ENCODE data around the gene SPSB4.

SPSB4 gene

GRCh38 chr3:141055136-141055535 lies 4.0 kb downstream of the SPSB4 start:
- DNase-seq (ENCODE audit: low read depth): no peak
- no peak overlapping the region for H3K4me3 ChIP-seq (ENCODE audit: low read depth, low read length)
- no peak for TF ChIP-seq CTCF (conservative IDR thresholded peaks at IDR 0.05; ENCODE audit: low read depth, low read length)

- no peak for DNase-seq (ENCODE audit: low read depth)
- TF ChIP-seq CTCF (conservative IDR thresholded peaks at IDR 0.05; ENCODE audit: low read depth, low read length): no peak
- H3K4me3 ChIP-seq (ENCODE audit: low read depth, low read length): no peak overlapping the region
Observed at GRCh38 chr3:141055536-141056445, 4.6 kb downstream of the SPSB4 start.

- H3K4me3 ChIP-seq (ENCODE audit: low read depth, low read length): no peak overlapping the region
- TF ChIP-seq CTCF (conservative IDR thresholded peaks at IDR 0.05; ENCODE audit: low read depth, low read length): no peak
- no peak for DNase-seq (ENCODE audit: low read depth)
Observed at GRCh38 chr3:141056751-141057171, 5.6 kb downstream of the SPSB4 start.

GRCh38 chr3:141057436-141057835 lies 6.3 kb downstream of the SPSB4 start:
- H3K4me3 ChIP-seq (ENCODE audit: low read depth, low read length): no peak overlapping the region
- TF ChIP-seq CTCF (conservative IDR thresholded peaks at IDR 0.05; ENCODE audit: low read depth, low read length): no peak
- no peak for DNase-seq (ENCODE audit: low read depth)

- H3K4me3 ChIP-seq (ENCODE audit: low read depth, low read length): no peak overlapping the region
- no peak for TF ChIP-seq CTCF (conservative IDR thresholded peaks at IDR 0.05; ENCODE audit: low read depth, low read length)
- DNase-seq (ENCODE audit: low read depth): no peak
Observed at GRCh38 chr3:141057946-141058800, 7.0 kb downstream of the SPSB4 start.

- no peak for TF ChIP-seq CTCF (conservative IDR thresholded peaks at IDR 0.05; ENCODE audit: low read depth, low read length)
Observed at GRCh38 chr3:141058996-141059395, 7.8 kb downstream of the SPSB4 start.

More at GRCh38 chr3:141058996-141059395, 7.8 kb downstream of the SPSB4 start:
- H3K4me3 ChIP-seq (ENCODE audit: low read depth, low read length): no peak overlapping the region
- no peak for DNase-seq (ENCODE audit: low read depth)
